ENCODE data around the gene OGFOD3.

The OGFOD3 gene

GRCh38 chr17:82435103-82435502 is 16.7 kb upstream of the OGFOD3 start:
- ChIA-PET CTCF (interaction anchor here (0.9 to 1.5 kb wide), 2 partner anchors 9 to 10 kb away, joined by 3 to 4 read pairs; no protein-coding TSS in a partner anchor), POLR2A (interaction anchor here (0.6 kb wide), 1 partner anchor 13 kb away, joined by 3 read pairs; no protein-coding TSS in a partner anchor)
- TF ChIP-seq CTCF (IDR thresholded peaks at IDR 0.05; ENCODE audit: control extremely low read depth, extremely low read depth, low read depth, missing control alignments): no peak
- DNase-seq (ENCODE audit: extremely low spot score): no peak

- no peak for TF ChIP-seq CTCF (IDR thresholded peaks at IDR 0.05; ENCODE audit: control extremely low read depth, extremely low read depth, low read depth, missing control alignments)
- no peak for DNase-seq (ENCODE audit: extremely low spot score)
- CTCF ChIA-PET: interaction anchor here (0.9 kb wide), 1 partner anchor 8 kb away, joined by 3 read pairs; no protein-coding TSS in a partner anchor
- POLR2A ChIA-PET: no interaction called here
Measured at GRCh38 chr17:82434216-82434565, 15.8 kb upstream of the OGFOD3 start.

- no peak for TF ChIP-seq CTCF (IDR thresholded peaks at IDR 0.05; ENCODE audit: control extremely low read depth, extremely low read depth, low read depth, missing control alignments)
- ChIA-PET POLR2A (no interaction called here), CTCF (no interaction called here)
- no peak for DNase-seq (ENCODE audit: extremely low spot score)
Measured at GRCh38 chr17:82433560-82434215, 15.3 kb upstream of the OGFOD3 start.

GRCh38 chr17:82432017-82432416 is 13.6 kb upstream of the OGFOD3 start:
- CTCF ChIA-PET: interaction anchor here (1.0 to 1.3 kb wide), 2 partner anchors 9 to 111 kb away, joined by 3 read pairs; no protein-coding TSS in a partner anchor
- POLR2A ChIA-PET: no interaction called here
- TF ChIP-seq CTCF (IDR thresholded peaks at IDR 0.05; ENCODE audit: control extremely low read depth, extremely low read depth, low read depth, missing control alignments): no peak
- no peak for DNase-seq (ENCODE audit: extremely low spot score)

GRCh38 chr17:82429824-82430223 is 11.4 kb upstream of the OGFOD3 start:
- ChIA-PET POLR2A (no interaction called here), CTCF (interaction anchor here (1.2 to 1.7 kb wide), 2 partner anchors 11 to 122 kb away, joined by 3 to 5 read pairs; no protein-coding TSS in a partner anchor)
- TF ChIP-seq CTCF (IDR thresholded peaks at IDR 0.05; ENCODE audit: control extremely low read depth, extremely low read depth, low read depth, missing control alignments): no peak
- no peak for DNase-seq (ENCODE audit: extremely low spot score)

- POLR2A ChIA-PET: no interaction called here
- CTCF ChIA-PET: interaction anchor here (1.7 kb wide), 1 partner anchor 9 kb away, joined by 5 read pairs; no protein-coding TSS in a partner anchor
- TF ChIP-seq CTCF (IDR thresholded peaks at IDR 0.05; ENCODE audit: control extremely low read depth, extremely low read depth, low read depth, missing control alignments): no peak
- no peak for DNase-seq (ENCODE audit: extremely low spot score)
Measured at GRCh38 chr17:82428546-82428945, 10.2 kb upstream of the OGFOD3 start.
